Measurements from ENCODE around the gene TACR2. TPM values are rescaled to one million over a fixed set of nuclear protein-coding genes. Genes with fewer than 3 reads are reported as not detected.

TACR2 gene
- total and polyA plus RNA-seq, 2 experiments from 2014 or later = not detected

DNA sequence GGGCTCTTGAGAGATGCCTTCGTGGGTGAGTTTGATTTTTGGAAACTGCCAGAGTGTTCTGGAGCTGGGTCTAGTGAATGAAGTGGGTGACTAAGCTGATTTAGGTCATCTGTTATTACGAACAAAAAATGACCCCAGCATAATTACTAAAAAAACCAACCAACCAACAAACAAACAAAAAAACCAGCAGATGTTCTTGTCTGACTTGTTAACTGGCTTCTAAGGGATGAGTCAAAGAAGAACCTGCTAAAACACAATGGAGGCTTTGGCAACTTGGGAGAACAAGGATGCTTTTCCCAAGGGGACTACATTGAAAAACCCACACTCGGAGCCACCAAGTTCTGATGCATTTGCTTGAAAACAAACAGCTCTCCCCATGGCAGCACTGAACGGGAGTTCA is 11.5 kb downstream of the TACR2 start (continued):
- TF ChIP-seq, protein P1, sequence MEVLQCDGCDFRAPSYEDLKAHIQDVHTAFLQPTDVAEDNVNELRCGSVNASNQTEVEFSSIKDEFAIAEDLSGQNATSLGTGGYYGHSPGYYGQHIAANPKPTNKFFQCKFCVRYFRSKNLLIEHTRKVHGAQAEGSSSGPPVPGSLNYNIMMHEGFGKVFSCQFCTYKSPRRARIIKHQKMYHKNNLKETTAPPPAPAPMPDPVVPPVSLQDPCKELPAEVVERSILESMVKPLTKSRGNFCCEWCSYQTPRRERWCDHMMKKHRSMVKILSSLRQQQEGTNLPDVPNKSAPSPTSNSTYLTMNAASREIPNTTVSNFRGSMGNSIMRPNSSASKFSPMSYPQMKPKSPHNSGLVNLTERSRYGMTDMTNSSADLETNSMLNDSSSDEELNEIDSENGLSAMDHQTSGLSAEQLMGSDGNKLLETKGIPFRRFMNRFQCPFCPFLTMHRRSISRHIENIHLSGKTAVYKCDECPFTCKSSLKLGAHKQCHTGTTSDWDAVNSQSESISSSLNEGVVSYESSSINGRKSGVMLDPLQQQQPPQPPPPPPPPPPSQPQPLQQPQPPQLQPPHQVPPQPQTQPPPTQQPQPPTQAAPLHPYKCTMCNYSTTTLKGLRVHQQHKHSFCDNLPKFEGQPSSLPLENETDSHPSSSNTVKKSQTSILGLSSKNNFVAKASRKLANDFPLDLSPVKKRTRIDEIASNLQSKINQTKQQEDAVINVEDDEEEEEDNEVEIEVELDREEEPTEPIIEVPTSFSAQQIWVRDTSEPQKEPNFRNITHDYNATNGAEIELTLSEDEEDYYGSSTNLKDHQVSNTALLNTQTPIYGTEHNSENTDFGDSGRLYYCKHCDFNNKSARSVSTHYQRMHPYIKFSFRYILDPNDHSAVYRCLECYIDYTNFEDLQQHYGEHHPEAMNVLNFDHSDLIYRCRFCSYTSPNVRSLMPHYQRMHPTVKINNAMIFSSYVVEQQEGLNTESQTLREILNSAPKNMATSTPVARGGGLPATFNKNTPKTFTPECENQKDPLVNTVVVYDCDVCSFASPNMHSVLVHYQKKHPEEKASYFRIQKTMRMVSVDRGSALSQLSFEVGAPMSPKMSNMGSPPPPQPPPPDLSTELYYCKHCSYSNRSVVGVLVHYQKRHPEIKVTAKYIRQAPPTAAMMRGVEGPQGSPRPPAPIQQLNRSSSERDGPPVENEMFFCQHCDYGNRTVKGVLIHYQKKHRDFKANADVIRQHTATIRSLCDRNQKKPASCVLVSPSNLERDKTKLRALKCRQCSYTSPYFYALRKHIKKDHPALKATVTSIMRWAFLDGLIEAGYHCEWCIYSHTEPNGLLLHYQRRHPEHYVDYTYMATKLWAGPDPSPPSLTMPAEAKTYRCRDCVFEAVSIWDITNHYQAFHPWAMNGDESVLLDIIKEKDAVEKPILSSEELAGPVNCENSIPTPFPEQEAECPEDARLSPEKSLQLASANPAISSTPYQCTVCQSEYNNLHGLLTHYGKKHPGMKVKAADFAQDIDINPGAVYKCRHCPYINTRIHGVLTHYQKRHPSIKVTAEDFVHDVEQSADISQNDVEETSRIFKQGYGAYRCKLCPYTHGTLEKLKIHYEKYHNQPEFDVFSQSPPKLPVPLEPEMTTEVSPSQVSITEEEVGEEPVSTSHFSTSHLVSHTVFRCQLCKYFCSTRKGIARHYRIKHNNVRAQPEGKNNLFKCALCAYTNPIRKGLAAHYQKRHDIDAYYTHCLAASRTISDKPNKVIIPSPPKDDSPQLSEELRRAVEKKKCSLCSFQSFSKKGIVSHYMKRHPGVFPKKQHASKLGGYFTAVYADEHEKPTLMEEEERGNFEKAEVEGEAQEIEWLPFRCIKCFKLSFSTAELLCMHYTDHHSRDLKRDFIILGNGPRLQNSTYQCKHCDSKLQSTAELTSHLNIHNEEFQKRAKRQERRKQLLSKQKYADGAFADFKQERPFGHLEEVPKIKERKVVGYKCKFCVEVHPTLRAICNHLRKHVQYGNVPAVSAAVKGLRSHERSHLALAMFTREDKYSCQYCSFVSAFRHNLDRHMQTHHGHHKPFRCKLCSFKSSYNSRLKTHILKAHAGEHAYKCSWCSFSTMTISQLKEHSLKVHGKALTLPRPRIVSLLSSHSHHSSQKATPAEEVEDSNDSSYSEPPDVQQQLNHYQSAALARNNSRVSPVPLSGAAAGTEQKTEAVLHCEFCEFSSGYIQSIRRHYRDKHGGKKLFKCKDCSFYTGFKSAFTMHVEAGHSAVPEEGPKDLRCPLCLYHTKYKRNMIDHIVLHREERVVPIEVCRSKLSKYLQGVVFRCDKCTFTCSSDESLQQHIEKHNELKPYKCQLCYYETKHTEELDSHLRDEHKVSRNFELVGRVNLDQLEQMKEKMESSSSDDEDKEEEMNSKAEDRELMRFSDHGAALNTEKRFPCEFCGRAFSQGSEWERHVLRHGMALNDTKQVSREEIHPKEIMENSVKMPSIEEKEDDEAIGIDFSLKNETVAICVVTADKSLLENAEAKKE (CRISPR knock-in tag; IDR thresholded peaks at IDR 0.05) = no peak
- TF ChIP-seq, protein P2, sequence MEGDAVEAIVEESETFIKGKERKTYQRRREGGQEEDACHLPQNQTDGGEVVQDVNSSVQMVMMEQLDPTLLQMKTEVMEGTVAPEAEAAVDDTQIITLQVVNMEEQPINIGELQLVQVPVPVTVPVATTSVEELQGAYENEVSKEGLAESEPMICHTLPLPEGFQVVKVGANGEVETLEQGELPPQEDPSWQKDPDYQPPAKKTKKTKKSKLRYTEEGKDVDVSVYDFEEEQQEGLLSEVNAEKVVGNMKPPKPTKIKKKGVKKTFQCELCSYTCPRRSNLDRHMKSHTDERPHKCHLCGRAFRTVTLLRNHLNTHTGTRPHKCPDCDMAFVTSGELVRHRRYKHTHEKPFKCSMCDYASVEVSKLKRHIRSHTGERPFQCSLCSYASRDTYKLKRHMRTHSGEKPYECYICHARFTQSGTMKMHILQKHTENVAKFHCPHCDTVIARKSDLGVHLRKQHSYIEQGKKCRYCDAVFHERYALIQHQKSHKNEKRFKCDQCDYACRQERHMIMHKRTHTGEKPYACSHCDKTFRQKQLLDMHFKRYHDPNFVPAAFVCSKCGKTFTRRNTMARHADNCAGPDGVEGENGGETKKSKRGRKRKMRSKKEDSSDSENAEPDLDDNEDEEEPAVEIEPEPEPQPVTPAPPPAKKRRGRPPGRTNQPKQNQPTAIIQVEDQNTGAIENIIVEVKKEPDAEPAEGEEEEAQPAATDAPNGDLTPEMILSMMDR (conservative IDR thresholded peaks at IDR 0.05; ENCODE audit: low read depth in 2 of 2) = no peak

DNA sequence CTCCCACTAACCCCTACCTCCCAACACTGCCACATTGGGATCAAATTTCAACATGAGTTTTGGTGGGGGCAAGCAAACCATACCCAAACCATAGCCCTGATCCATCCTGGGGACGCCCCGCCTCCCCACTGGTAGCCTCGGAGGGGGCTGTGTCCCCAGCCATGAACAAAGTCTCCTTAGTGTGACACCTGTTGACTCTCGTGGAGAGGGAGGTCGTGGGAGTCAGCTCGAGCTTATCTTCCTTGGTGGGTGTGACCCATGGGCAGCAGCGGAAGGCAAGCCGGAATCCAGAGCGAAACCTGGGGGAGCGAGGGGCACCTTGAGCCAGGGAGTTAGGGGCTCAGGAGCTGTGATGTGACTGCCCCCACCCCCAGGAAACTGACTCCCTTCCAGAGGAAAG is 11.9 kb downstream of the TACR2 start:
- peaks cover 3% of the 10 kb centered on the region; the same call in 1 of the 2 replicates for H3F3A ChIP-seq (replicated peaks; ENCODE audit: low read depth)
- no peak for TF ChIP-seq STAT1 (IDR thresholded peaks at IDR 0.05; ENCODE audit: unreplicated experiment)
- TF ChIP-seq, protein P3, sequence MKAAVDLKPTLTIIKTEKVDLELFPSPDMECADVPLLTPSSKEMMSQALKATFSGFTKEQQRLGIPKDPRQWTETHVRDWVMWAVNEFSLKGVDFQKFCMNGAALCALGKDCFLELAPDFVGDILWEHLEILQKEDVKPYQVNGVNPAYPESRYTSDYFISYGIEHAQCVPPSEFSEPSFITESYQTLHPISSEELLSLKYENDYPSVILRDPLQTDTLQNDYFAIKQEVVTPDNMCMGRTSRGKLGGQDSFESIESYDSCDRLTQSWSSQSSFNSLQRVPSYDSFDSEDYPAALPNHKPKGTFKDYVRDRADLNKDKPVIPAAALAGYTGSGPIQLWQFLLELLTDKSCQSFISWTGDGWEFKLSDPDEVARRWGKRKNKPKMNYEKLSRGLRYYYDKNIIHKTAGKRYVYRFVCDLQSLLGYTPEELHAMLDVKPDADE (IDR thresholded peaks at IDR 0.05) = no peak
- TF ChIP-seq POLR2AphosphoS5 (IDR thresholded peaks at IDR 0.05; ENCODE audit: low read depth) = 0 out of 2 replicates have a peak, but pooled peaks have one; percentile 42
- TF ChIP-seq EZH2 (IDR thresholded peaks at IDR 0.05; ENCODE audit: low read depth, unreplicated experiment) = no peak
- Mint-ChIP-seq H3K36me3 (ENCODE audit: low read depth) (peaks cover 41% of the 10 kb centered on the region), H3K4me1 (peaks cover 42% of the 10 kb centered on the region), H3K27ac (no peak overlapping the region), H3K4me3 (no peak overlapping the region), H3K9me3 (no peaks in the 10 kb centered on the region; the same call in 2 of the 3 replicates), H3K27me3 (ENCODE audit: insufficient read depth, low read depth, poor library complexity) (peaks cover 22% of the 10 kb centered on the region)
- no peaks in the 10 kb centered on the region for H4K20me1 ChIP-seq (replicated peaks; ENCODE audit: insufficient read depth)
- peaks cover 23% of the 10 kb centered on the region; the same call in 1 of the 2 replicates for H3K4me1 ChIP-seq (ENCODE audit: insufficient read depth)
- no peaks in the 10 kb centered on the region for H3K9me2 ChIP-seq (ENCODE audit: insufficient read depth)
- DNase-seq (ENCODE audit: low spot score) (no peak), ATAC-seq (no peak)
- no peaks in the 10 kb centered on the region for H3K79me2 ChIP-seq (replicated peaks; ENCODE audit: insufficient read depth)
- no peak overlapping the region for H2AFZ ChIP-seq
- H3K36me3 ChIP-seq (ENCODE audit: insufficient read depth) = peaks cover 14% of the 10 kb centered on the region
- no peak overlapping the region for H3K4me3 ChIP-seq
- H3K4me2 ChIP-seq = no peak overlapping the region
- H3K27ac ChIP-seq (ENCODE audit: low read depth) = 0 out of 2 replicates have a peak overlapping the region, but pooled peaks have one; percentile 51
- peaks cover 4% of the 10 kb centered on the region; the same call in 1 of the 2 replicates for H3K27me3 ChIP-seq (ENCODE audit: insufficient read depth)

Data from GM23338 (cell line).